Mesenteric fat pad (tissue), 1 donor: Measurements from ENCODE around the gene SOCS7. TPM values are rescaled to one million over a fixed set of nuclear protein-coding genes. Genes with fewer than 3 reads are reported as not detected.

ENCODE experiments used
- DNase-seq: peaks from one replicate; pipeline ENCODE4 v3.0.0-alpha.2; 2020; ENCODE audit warnings: low spot score
- long read RNA-seq: library from polyadenylated mRNA; unstranded; transcript quantifications from one replicate; pipeline ENCODE4 v2.0.0, GENCODE V29; 2020
- total RNA-seq: library from RNA; stranded (reverse); fragmentation: NEBNext Ultra II Directional; extraction: Animal tissue kit (Norgen Biotek cat#: 25700); gene quantifications from one replicate; pipeline ENCODE4 v1.2.1, GENCODE V29; 2021
- donor health status: DM: yes; HTN: yes; CAD: no.

Gene SOCS7, protein sequence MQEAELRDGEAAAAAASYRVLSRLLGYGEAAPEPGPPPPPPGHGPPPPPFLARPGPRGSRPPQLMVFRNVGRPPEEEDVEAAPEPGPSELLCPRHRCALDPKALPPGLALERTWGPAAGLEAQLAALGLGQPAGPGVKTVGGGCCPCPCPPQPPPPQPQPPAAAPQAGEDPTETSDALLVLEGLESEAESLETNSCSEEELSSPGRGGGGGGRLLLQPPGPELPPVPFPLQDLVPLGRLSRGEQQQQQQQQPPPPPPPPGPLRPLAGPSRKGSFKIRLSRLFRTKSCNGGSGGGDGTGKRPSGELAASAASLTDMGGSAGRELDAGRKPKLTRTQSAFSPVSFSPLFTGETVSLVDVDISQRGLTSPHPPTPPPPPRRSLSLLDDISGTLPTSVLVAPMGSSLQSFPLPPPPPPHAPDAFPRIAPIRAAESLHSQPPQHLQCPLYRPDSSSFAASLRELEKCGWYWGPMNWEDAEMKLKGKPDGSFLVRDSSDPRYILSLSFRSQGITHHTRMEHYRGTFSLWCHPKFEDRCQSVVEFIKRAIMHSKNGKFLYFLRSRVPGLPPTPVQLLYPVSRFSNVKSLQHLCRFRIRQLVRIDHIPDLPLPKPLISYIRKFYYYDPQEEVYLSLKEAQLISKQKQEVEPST
- total RNA-seq, result 14.5 TPM
- long read RNA-seq, partial matches to known transcripts, result 1 of 3 reads
- long read RNA-seq, other reads (novel, unspliced or antisense), result 2 of 3 reads

DNA sequence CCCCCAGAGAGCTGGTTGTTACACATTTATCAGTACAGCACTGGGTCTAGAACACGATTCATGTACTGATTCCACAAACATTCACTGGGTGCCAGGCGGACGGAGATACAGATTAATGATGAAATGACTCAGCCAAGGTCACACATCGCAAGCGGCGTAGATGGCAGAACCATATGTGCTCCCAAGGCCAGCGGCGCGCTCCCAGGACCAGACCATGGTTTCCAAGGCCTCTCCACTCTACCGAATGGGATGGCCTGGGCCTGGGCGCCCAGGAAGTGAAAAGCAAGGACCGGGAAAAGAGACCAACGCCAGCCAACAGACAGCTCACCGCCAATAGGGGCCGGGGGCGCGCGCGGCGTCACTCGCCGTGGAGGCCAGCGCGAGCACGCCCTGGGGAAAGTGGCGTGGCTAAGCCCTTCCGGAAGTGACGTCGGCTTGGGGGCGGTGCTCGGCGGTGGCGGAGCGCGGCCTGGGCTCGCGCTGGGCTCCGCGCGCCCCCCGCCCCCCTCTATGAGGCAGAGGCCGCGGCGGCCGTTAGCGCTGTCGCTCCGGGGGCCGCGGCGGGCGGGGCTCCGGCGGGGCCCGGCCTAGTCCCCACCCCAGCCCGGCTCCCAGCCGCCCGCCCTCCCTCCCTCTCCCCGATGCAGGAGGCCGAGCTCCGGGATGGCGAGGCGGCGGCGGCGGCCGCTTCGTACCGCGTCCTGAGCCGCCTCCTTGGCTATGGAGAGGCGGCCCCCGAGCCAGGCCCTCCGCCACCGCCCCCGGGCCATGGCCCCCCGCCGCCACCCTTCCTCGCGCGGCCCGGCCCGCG is at the start of gene SOCS7:
TSS of gene SOCS7 (plus strand) at position 433 of the 811 bp plus-strand sequence. CDS start at position 642, 209 bp downstream.
- DNase-seq, result peak; percentile 99

DNA sequence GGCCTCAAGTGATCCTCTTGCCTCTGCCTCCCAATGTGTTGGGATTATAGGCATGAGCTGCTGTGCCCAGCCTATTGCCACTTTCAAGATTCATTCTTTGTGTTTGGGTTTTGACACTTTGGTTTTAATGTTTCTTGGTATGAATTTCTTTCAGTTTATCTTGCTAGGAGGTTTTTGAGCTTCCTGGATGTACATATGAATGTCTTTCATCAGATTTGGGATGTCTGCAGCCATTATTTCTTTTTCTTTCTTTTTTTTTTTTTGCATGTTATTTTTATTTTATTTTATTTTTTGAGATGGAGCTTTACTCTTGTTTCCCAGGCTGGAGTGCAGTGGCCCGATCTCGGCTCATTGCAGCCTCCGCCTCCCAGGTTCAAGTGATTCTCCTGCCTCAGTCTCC is 36.1 kb upstream of the SOCS7 start:
- DNase-seq, result no peak

DNA sequence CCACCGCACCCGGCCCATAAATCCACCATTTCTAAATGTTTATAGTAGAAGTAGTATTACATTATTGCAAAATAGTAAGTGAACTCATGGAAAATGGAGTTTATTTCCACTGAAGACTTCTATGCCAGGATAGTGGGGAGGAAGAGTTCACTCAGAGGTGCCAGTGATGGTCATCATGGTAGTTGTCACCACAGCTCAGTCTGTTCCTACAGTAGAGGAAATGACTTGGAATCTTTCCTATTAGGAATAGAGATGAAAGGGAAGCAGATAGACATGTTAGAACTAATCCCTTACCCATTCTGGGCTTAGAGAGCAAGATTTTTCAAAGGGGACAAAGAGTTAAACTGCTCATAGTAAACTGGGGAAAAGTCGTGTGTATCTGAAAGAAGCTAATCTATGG is 34.6 kb upstream of the SOCS7 start:
- no peak for DNase-seq

DNA sequence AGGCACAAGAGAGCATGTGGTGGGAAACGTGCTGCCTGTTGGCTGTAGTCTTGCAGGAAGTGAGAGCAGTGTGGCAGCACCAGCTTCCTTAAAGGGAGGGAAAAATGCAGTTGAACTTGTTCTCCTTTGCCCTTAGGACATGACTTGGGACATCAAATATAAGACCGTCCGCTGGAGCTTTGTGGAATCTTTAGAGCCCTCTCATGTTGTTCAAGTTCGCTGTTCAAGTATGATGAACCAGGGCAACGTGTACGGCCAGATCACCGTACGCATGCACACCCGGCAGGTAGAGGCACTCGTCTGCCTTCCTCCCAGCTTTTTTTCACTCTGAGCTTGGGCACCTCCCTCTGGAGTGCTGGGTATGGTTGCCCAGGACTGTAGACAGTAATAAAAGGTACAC is 31.2 kb upstream of the SOCS7 start:
- DNase-seq, result no peak

DNA sequence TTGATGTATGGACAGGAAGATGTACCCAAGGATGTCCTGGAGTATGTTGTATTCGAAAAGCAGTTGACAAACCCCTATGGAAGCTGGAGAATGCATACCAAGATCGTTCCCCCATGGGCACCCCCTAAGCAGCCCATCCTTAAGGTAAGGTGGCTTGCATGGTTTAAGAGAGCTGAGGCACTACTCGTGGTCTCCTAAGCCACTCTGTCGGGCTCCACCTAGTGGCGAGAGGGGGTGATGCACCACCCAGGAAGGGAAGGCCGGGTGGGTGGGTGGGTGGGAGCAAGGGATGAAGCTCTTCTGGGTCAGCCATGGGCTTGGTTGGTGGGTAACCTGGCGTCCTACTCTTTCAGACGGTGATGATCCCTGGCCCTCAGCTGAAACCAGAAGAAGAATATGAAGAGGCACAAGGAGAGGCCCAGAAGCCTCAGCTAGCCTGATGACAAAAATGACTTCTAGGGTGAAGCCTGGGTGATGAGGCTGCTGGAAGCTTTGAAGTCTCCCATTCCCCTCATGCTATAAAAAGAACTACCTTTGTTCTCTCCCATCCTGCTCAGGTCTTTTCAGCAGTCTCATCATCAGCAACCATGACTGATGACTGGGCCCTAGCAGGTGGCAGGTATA is 29.4 kb upstream of the SOCS7 start:
- DNase-seq, result no peak

DNA sequence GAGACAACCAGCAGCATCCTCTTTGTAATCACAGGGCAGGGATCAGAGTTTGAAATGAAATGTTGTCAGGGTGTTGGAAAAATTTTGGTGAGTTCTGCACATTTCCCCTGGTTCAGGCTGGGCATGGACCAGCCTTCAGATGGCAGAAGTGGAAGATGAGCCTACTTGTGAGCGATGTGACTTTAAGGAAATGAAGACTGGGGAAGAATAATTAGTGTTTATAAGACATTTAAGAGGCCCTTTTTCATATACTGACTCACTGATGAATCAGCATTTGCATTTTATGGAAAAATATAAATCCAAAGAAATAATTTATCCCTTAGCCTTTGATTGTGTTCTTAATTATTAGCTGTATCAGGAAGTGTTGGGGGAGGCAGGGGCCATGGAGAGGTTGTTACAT is 28.7 kb upstream of the SOCS7 start:
- no peak for DNase-seq

DNA sequence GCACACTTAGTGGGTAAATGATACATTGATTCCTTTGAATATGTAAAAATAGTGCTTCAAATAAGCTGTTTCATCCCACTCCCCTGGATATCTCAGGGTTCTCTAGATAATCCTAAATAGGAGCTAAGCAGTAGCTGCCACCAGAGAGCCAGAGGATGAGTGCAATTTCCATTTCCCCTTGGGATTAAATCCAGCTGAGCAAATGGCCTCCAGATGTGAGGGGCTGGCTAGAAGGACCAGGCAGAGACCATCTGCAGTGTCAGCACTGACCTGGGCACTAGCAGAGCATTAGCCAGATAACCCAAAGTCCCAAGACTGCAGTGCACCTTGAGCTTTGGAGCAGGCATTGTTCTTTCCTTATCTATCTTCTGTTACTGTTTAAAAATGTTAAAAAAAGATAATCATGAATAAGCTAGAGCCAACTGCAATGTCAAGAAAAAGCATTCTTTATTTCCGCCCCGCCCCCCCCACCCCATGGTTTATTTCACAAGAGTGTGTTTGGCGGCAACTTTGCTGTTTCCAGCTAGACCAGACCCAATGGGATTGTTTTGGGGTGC is 27.4 kb upstream of the SOCS7 start:
- no peak for DNase-seq

DNA sequence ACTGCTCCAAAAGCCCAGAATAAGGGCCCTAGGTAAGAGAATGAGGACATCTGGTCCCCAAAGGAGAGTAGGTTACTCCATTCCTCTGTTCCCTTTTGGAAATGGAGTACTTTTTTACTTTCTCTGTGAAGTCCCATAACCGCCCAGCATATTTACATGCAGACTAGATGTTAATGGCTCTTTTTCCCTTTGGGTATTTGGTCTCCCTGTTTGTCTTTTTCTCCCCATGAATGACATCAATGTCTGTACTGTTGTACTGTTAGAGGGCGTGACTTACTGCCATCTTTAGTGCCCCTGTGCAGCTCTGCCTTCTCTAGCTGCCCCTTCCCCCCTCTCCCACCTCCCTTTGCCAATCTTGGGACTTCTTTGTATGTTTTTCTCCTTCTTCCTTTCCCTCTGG is 26.9 kb upstream of the SOCS7 start:
- DNase-seq, result no peak

DNA sequence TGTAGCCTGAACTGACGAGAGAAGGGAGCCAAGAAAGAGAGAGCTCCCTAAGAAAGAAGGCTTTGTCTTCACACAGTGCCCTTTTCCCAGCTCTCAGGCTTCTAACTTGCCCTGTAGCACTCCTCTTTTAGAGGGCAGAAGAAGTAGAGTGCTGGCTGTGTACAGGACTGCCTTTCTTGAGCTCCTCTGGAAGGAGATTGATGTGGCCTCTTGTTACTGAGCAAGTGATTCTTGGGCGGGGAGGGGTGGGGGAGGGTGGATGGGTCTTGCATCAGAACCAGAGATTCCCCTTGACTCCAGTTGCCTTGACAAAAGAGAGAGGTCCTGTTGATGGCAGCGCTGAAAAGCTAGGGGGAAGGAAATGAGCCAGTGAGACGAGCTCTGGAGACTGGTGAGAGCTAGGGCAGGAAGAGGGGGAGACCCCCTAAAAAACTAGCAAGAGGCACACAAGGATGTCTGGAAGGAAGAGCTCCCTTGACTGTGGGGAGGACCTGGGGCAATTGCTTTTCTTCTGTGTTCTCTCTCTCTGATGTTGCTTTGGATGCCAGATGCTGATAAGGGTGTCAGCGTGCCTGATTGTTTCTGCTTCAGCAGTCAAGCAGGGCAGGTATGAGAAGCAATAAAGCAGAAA is 26.3 kb upstream of the SOCS7 start:
- no peak for DNase-seq

DNA sequence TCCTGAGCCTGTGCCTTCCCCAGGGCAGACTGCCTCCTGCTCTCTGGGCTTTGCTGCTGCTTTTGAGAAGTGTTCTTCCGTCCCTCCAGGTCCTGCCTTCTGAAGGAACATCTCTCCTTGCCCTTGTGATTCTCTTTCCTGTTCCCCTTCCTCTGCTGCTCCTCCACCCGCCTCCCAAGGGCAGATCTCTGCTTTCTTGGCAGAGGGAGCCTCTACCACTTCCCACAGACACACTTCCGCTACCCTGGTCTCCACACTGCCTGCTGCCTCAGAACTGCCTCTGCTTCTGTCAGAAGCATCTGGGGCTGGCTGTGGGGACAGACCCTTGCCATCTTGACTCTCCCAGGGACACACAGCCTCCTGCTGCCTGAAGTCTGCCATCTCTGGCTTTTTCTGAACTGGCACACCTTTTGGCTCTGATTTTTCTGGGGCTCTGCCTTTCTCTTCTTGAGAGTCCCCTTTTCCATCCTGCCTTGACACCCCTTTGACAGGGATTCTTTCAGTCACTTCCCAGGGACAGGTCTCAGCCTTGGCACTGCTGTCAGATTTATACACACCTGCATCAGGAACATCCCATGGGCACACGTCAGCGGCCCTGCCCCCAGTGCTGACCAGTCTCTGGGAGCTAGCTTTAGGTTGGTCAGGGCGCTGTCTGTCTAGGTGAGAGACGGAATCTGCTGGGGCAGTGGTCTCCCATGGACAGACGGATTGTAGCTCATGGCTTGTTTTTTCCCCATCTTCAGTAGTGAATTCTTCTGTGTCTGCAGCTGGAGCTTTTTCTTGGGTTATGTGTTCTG is 24.4 kb upstream of the SOCS7 start:
- no peak for DNase-seq

DNA sequence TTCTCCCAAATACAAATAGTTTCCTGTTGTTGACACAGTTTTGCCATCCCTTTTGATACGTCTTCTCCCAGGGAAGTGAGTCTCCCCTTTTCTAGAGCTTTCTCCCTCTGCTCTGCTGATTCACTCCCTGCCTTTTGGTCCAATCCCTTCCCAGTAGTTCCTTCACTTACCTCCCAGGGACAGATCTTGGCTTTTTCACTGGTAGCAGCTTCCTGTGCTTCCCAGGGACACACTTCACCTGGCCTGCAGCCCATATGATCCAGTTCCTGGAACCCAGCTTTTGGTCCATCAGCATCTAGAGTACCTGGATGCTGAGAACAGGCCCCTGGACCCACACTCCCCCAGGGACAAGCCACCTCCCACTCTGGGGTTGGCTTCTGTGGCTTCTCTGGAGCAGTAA is 23.7 kb upstream of the SOCS7 start:
- no peak for DNase-seq

DNA sequence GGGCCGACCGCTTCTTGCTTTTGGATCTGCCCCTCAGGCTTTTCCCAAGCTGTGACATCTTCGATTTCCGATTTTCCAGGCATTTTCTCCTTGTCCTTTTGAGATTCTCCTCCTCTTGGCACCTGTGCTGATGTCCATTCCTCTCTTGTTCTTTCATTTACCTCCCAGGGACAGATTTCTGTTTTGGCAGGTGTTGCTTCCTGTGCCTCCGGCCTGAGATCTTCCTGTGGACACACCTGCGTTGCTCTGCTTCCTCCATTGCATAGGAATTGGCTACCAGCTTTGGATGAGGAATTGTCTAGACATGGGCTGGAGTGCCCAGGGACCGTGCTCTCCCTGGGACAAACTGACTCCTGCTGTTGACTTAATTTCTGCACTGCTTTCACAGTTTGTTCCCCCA is 23.0 kb upstream of the SOCS7 start:
- no peak for DNase-seq

DNA sequence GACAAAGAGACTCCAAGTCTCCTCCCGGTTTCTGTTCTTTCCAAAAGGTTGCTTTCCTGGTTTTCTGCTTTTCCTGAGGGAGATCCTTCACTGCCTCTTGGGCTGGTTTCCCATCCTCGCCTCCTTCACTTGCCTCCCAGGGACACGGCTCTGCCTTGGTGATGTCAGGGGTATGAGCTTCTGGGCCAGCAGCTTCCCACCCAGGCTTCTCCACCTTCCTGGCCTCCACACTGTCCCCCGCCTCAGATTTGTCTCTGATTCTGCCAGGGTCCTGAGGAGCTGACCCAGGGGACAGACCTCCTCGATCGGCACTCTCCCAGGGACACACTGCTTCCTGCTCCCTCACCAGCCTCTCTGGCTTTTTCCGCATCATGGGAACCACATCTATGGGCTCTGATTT is 22.4 kb upstream of the SOCS7 start:
- no peak for DNase-seq

DNA sequence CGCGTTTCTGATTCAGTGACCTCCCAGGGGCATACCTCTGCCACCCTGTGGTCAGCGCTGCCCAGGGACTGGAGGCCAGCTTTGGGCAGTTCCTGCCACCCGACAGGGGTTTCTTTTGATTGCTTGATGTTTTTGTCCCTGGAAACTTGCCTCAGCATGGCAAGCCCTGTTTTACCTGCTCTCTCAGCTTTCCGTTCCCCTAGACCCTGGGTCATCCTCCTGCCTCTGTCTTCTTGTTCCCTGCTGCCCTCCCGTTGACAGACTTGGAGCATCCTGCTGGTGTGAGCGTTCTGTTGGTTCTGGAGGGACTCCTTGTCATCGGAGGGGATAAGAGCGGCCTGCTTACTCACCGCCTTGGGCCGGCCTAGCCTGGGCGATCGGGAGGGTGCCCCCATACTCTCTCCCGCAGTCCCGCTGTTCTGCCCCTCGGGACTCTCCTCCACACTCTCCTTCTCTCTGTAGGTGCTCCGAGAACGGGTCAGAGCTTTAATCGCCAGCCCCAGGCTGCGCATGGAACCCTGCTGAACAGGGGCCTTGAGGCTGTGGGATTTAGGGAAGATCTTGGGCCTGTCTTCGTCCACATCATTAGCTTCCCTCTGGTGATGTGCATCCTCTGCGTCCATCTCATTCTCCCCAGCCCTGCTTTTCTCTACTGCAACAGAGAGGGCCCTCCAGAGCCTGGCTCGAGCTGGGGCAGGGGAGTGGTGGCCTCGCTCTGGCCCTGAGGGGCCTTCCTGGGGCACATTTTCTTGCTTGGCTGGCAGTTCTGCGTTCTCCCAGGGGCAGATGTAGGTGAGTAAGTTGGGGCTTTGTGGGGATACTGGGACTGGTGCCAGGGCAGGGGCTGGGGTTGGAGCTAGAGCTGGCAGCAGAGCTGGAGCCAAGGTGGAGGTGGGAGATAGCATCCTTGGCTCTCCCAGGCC is 21.6 kb upstream of the SOCS7 start:
- no peak for DNase-seq

DNA sequence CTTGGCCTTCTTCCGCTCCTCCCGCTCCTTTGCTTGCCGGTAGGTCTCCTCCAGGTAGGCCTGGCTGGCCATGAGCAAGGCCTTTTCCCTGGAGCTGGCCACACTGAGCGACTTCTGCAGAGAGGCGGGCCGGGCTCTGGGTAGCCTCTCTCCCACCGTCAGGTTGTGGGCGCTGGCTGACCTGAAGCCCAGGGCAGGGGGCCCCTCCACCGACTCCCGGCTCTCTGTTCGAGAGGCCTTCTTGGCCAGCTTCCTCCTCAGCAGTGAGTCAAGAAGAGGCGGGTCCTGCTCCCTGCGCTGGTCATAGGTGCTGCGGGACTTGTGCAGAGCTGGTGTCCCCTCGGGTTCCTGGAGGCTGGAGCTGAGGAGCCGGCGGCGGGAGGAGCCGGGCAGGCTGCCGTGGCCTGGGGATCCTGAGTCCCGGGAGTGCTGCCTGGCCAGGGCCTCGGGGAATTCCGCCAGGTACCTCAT is 20.7 kb upstream of the SOCS7 start:
- no peak for DNase-seq

DNA sequence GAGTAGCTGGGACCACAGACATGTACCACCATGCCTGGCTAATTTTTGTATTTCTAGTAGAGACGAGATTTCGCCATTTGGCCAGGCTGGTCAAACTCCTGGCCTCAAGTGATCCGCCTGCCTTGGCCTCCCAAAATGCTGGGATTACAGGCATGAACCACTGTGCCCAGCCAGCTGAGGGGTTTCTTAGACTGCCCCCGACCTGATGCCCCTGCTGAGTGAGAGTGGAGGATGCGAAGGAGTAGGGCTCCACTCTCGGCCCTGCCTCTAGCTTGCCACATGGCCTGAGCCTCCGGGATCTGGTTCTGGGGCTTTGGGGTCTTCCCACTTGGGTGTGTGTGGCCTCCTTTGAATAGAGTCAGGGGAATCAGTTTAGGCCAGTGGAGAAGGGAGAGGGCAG is 18.9 kb upstream of the SOCS7 start:
- DNase-seq, result no peak

DNA sequence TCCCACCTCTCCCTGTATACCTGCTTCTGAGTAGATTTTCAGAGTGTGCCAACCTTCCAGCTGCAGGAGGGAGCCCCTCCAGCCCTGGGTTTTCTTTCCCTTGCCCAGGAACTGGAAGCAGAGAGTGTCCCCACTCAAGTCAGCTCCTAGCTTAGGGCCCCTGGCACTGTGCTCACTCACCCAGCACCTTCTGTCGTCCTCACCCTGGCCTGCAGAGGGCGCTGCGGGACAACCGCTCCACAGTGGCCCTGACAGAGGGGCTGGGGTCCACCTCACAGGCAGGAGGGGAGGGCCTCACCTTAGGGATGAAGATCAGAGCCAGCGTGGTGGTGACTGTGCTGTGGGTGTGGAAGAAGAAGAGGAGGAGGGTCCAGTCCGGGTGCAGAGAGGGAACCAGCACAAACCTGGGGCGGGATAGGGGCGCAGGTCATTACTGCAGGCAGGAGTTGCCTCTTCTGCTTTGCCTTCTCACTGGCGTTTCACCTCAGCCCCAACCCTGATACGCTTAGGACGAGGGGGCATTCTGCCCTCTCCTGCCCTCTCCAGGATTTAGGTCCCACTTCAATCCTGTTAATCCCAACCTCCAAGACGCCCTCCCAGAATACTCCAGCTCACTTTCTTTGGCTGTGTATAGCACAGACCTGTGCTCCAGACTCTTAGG is 17.9 kb upstream of the SOCS7 start:
- no peak for DNase-seq
